A549 (cell line): Measurements from ENCODE around the gene IP6K3. TPM values are rescaled to one million over a fixed set of nuclear protein-coding genes. Genes with fewer than 3 reads are reported as not detected.

Source experiments
- ATAC-seq, 2 experiments: fragments of 200-7000 bp in 1 of 2; fragments of >200 bp in 1 of 2; cut with Nextera tagmentation in 1 of 2; cut with Tn5 transposase in 1 of 2; 3 replicates each; pipeline versions ENCODE4 v1.8.0 to v1.9.1; 2018 to 2020; ENCODE audit warnings: mild to moderate bottlenecking in 1 of 2, moderate library complexity in 1 of 2
- CTCF ChIA-PET: fragments of 300-600 bp; sonication (Branson Sonifier 250); formaldehyde crosslinking; extraction: SDS; loops from one replicate; lab custom pipeline; 2021; ENCODE audit warnings: antibody characterized with exemption, inconsistent platforms; lab: Yijun Ruan, JAX
- POLR2A ChIA-PET: fragments of 350-600 bp; formaldehyde crosslinking; extraction: SDS; loops from one replicate; lab custom pipeline; 2021; ENCODE audit warnings: antibody characterized with exemption, inconsistent platforms; lab: Yijun Ruan, JAX
- DNase-seq, 2 experiments: peaks; one replicate each; pipeline versions ENCODE4 v3.0.0 to v3.0.0-alpha.2; 2011 to 2016; ENCODE audit warnings: low read depth in 1 of 2, low spot score in 1 of 2
- FAIRE-seq: peaks from 2 replicates; lab custom pipeline; 2011; peaks lifted over from hg19 to GRCh38; lab: Jason Lieb, UNC
- H3K27ac ChIP-seq, 2 experiments: fragments of >200 bp; sonication (Bioruptor Twin); formaldehyde crosslinking; 3 replicates each; pipeline ENCODE4 v1.5.1; 2016 to 2017
- H3K4me1 ChIP-seq: fragments of >200 bp; sonication (Bioruptor Twin); formaldehyde crosslinking; 3 replicates; pipeline ENCODE4 v1.6.1; 2016
- H3K4me2 ChIP-seq: fragments of >200 bp; sonication (Bioruptor Twin); formaldehyde crosslinking; 3 replicates; pipeline ENCODE4 v1.6.1; 2016
- H3K4me3 ChIP-seq: fragments of >200 bp; sonication (Bioruptor Twin); formaldehyde crosslinking; 3 replicates; pipeline ENCODE4 v1.5.1; 2016
- H3K9me3 ChIP-seq: fragments of >200 bp; sonication (Bioruptor Twin); formaldehyde crosslinking; 3 replicates; pipeline ENCODE4 v1.6.1; 2016
- BCL3 ChIP-seq: fragments of >200 bp; sonication (Bioruptor Twin); formaldehyde crosslinking; IDR thresholded peaks from 3 replicates; pipeline ENCODE4 v1.6.1; 2016
- BHLHE40 ChIP-seq: IDR thresholded peaks from 2 replicates; pipeline ENCODE4 v1.6.1; 2012; ENCODE audit warnings: low read depth, low read length, inconsistent platforms
- CHD2 ChIP-seq: fragments of 150-350 bp; IDR thresholded peaks from 2 replicates; pipeline ENCODE4 v1.6.1; 2014; ENCODE audit warnings: low read length; ENCODE audit not compliant: partially characterized antibody
- EHMT2 ChIP-seq: fragments of 200-600 bp; sonication (generic); IDR thresholded peaks from 2 replicates; pipeline ENCODE4 v1.6.1; 2016; ENCODE audit warnings: antibody characterized with exemption, low read depth, mild to moderate bottlenecking, moderate library complexity
- ESRRA ChIP-seq: fragments of 150-350 bp; IDR thresholded peaks from 2 replicates; pipeline ENCODE4 v1.6.1; 2014; ENCODE audit warnings: mild to moderate bottlenecking, low read length, borderline replicate concordance
- KDM5A ChIP-seq: fragments of 200-600 bp; sonication (generic); IDR thresholded peaks from 2 replicates; pipeline ENCODE4 v1.6.1; 2016; ENCODE audit warnings: antibody characterized with exemption, mild to moderate bottlenecking
- NR3C1 ChIP-seq: fragments of >200 bp; sonication (Bioruptor Twin); formaldehyde crosslinking; IDR thresholded peaks from 3 replicates; pipeline ENCODE4 v1.6.1; 2017
- PBX3 ChIP-seq: IDR thresholded peaks from 2 replicates; pipeline ENCODE4 v1.6.1; 2012
- POLR2A ChIP-seq: IDR thresholded peaks from 2 replicates; pipeline ENCODE4 v1.6.1; 2012; ENCODE audit warnings: mild to moderate bottlenecking, low read length
- RARB ChIP-seq: fragments of 250-450 bp; sonication (Bioruptor Pico); IDR thresholded peaks from 2 replicates; pipeline ENCODE4 v1.8.0; 2021; ENCODE audit warnings: mild to moderate bottlenecking, moderate library complexity
- RNF2 ChIP-seq: fragments of 200-600 bp; sonication (generic); IDR thresholded peaks from 2 replicates; pipeline ENCODE4 v1.6.1; 2016; ENCODE audit warnings: low read depth, mild to moderate bottlenecking, antibody characterized with exemption, moderate library complexity, borderline replicate concordance
- SREBF2 ChIP-seq: fragments of 450-650 bp; IDR thresholded peaks from 2 replicates; pipeline ENCODE4 v1.6.1; 2014; ENCODE audit warnings: mild to moderate bottlenecking, moderate library complexity
- ZC3H11A ChIP-seq: fragments of 450-650 bp; IDR thresholded peaks from 2 replicates; pipeline ENCODE4 v1.6.1; 2014; ENCODE audit warnings: antibody characterized with exemption, mild to moderate bottlenecking
- ZFP36 ChIP-seq: fragments of 450-650 bp; IDR thresholded peaks from 2 replicates; pipeline ENCODE4 v1.6.1; 2014; ENCODE audit warnings: borderline replicate concordance; ENCODE audit not compliant: partially characterized antibody
- ZNF302 ChIP-seq: fragments of 250-450 bp; sonication (Bioruptor Pico); IDR thresholded peaks from 2 replicates; pipeline ENCODE4 v1.9.0; 2021; ENCODE audit warnings: inconsistent platforms, mild to moderate bottlenecking, moderate library complexity
- ZSCAN20 ChIP-seq: fragments of 250-450 bp; sonication (Bioruptor Pico); IDR thresholded peaks from 2 replicates; pipeline ENCODE4 v1.8.0; 2022; ENCODE audit warnings: mild to moderate bottlenecking, moderate library complexity
- WGBS: methylation state at CpG from one replicate; pipeline ENCODE4 v1.1.6; 2017; ENCODE audit errors: missing lambda C conversion rate; 5-methylcytosine and 5-hydroxymethylcytosine counted together
- polyA plus RNA-seq, 4 experiments: library from polyadenylated mRNA; depleted of rRNA in 3 of 4; stranded (reverse); fragments of >200 nt; fragmentation: RNase III in 1 of 4; extraction: RNeasy Plus Mini Kit Qiagen cat#74134 plus additional on column Dnase treatment in 1 of 4; gene quantifications; 2 replicates in 3 of 4; 3 replicates in 1 of 4; pipeline ENCODE4 v1.2.3, GENCODE V29; 2011 to 2017
- TF ChIP-seq, protein P1 (sequence below): fragments of >200 bp; sonication (Bioruptor Twin); formaldehyde crosslinking; IDR thresholded peaks from 3 replicates; pipeline ENCODE4 v1.5.1; 2016
- TF ChIP-seq, protein P2 (sequence below): IDR thresholded peaks from 2 replicates; pipeline ENCODE4 v1.6.1; 2012
- TF ChIP-seq, protein P3 (sequence below): IDR thresholded peaks from 2 replicates; pipeline ENCODE4 v1.6.1; 2012; ENCODE audit warnings: low read depth, borderline replicate concordance

The IP6K3 gene
- polyA plus RNA-seq, 2 of the 4 experiments (the other 2 are of a cell fraction), result 0.03 to 0.12 TPM

DNA sequence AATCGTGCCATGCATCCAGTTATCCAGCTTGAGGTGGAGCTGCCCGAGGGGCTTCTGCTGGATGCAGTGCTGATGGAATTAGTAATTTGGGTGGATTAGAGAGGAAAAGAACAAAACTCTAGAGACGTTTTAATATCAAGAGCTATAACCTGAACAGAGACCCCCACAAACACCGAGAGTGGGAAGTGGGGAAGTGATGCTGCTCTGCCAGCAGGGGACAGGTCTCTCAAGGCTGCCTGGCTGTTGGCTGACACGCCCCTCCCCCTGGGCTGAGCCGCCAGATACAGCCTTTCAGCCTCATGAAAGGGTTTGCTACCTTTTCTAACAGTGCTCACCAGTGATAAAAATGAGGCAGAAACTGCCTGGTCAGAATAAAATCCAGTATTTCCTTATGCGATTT, 32.6 kb upstream of the IP6K3 start:
- H3K4me1 ChIP-seq, result peaks cover 24% of the 10 kb centered on the region
- DNase-seq, result no peak
- no peak for FAIRE-seq
- ChIA-PET POLR2A (no interaction called here), CTCF (interaction anchor here (0.8 to 6.7 kb wide), 8 partner anchors 10 to 376 kb away, joined by 3 to 62 read pairs (median 8); no protein-coding TSS in a partner anchor)
- WGBS, result 84% methylated on average over 7 of the region's 7 CpGs
- no peaks in the 10 kb centered on the region for H3K9me3 ChIP-seq
- no peak for ATAC-seq
- no peak for TF ChIP-seq ZNF302
- TF ChIP-seq RNF2, result no peak
- TF ChIP-seq, protein P1, sequence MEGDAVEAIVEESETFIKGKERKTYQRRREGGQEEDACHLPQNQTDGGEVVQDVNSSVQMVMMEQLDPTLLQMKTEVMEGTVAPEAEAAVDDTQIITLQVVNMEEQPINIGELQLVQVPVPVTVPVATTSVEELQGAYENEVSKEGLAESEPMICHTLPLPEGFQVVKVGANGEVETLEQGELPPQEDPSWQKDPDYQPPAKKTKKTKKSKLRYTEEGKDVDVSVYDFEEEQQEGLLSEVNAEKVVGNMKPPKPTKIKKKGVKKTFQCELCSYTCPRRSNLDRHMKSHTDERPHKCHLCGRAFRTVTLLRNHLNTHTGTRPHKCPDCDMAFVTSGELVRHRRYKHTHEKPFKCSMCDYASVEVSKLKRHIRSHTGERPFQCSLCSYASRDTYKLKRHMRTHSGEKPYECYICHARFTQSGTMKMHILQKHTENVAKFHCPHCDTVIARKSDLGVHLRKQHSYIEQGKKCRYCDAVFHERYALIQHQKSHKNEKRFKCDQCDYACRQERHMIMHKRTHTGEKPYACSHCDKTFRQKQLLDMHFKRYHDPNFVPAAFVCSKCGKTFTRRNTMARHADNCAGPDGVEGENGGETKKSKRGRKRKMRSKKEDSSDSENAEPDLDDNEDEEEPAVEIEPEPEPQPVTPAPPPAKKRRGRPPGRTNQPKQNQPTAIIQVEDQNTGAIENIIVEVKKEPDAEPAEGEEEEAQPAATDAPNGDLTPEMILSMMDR, result no peak
- TF ChIP-seq PBX3, result no peak
- no peak for TF ChIP-seq EHMT2
- no peak for TF ChIP-seq ZSCAN20 (CRISPR knock-in tag)
- TF ChIP-seq BCL3, result no peak
- no peak for TF ChIP-seq SREBF2
- no peak for TF ChIP-seq NR3C1
- TF ChIP-seq POLR2A, result no peak
- no peak for TF ChIP-seq ESRRA
- TF ChIP-seq, protein P2, sequence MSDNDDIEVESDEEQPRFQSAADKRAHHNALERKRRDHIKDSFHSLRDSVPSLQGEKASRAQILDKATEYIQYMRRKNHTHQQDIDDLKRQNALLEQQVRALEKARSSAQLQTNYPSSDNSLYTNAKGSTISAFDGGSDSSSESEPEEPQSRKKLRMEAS, result no peak
- no peak overlapping the region for H3K4me3 ChIP-seq
- no peak overlapping the region for H3K27ac ChIP-seq
- H3K4me2 ChIP-seq, result no peak overlapping the region

- H3K4me3 ChIP-seq, result no peak overlapping the region
- no peak for DNase-seq
- ChIA-PET CTCF (interaction anchor here (0.8 to 6.7 kb wide), 7 partner anchors 9 to 377 kb away, joined by 4 to 62 read pairs (median 9); partner anchors contain the start of gene LEMD2), POLR2A (interaction anchor here (1.0 kb wide), 1 partner anchor 32 kb away, joined by 3 read pairs; no protein-coding TSS in a partner anchor)
- peaks cover 24% of the 10 kb centered on the region for H3K4me1 ChIP-seq
- no peak for ATAC-seq
- WGBS, result 93% methylated on average over 8 of the region's 12 CpGs
- TF ChIP-seq CHD2 (no peak), ZFP36 (no peak), KDM5A (no peak), ZC3H11A (no peak), BHLHE40 (no peak), RARB (CRISPR knock-in tag) (no peak), EHMT2 (no peak), ESRRA (no peak)
- TF ChIP-seq, protein P3, sequence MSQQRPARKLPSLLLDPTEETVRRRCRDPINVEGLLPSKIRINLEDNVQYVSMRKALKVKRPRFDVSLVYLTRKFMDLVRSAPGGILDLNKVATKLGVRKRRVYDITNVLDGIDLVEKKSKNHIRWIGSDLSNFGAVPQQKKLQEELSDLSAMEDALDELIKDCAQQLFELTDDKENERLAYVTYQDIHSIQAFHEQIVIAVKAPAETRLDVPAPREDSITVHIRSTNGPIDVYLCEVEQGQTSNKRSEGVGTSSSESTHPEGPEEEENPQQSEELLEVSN, result no peak
- no peak for FAIRE-seq
- no peaks in the 10 kb centered on the region for H3K9me3 ChIP-seq
- H3K4me2 ChIP-seq, result no peak overlapping the region
- H3K27ac ChIP-seq, result no peak overlapping the region
Observed at GRCh38 chr6:33778444-33779121, 31.9 kb upstream of the IP6K3 start.
